Measurements from ENCODE around the gene CACNA1F. TPM values are rescaled to one million over a fixed set of nuclear protein-coding genes. Genes with fewer than 3 reads are reported as not detected.

CACNA1F gene
- total RNA-seq, 1 experiment from 2014 or later = 0.05 TPM

DNA sequence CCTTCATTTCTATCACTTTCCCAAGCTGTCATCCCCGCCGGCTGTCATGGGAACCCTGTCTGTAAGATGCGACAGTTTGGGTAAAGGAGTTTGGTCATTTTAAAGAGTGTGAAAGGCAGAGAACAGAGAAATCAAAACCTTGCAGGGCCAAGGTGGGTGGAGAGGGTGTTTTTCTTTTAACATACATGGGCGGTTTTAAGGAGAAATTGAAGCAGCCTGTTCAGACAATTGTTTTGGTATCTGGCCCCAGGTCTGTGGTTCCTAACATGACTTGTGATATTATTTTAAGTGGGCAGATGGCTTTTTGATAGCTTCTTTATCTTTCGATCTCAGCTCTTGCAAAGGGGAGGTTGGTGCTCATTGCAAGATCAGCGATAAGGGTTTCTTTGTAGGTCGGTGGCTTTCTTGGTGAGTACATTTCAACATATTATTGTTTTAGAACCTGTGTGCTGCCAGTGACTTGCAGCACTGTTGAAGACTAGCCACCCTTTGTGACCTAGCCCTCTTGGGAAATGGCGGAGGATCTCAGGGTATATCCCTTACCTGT is 40.1 kb upstream of the CACNA1F start:
- Mint-ChIP-seq H3K27me3 (ENCODE audit: insufficient read depth, unreplicated experiment) (no peaks in the 10 kb centered on the region), H3K4me3 (ENCODE audit: unreplicated experiment) (no peak overlapping the region), H3K4me1 (ENCODE audit: low read depth, unreplicated experiment) (peaks cover 11% of the 10 kb centered on the region), H3K27ac (ENCODE audit: unreplicated experiment) (no peak overlapping the region), H3K36me3 (ENCODE audit: insufficient read depth, unreplicated experiment) (peaks cover 22% of the 10 kb centered on the region), H3K9me3 (ENCODE audit: unreplicated experiment) (no peaks in the 10 kb centered on the region)
- ChIA-PET POLR2A (no interaction called here), CTCF (no interaction called here)
- H3K27me3 ChIP-seq (replicated peaks; ENCODE audit: control insufficient read depth, insufficient read depth, low read length) = no peaks in the 10 kb centered on the region
- TF ChIP-seq, protein P1, sequence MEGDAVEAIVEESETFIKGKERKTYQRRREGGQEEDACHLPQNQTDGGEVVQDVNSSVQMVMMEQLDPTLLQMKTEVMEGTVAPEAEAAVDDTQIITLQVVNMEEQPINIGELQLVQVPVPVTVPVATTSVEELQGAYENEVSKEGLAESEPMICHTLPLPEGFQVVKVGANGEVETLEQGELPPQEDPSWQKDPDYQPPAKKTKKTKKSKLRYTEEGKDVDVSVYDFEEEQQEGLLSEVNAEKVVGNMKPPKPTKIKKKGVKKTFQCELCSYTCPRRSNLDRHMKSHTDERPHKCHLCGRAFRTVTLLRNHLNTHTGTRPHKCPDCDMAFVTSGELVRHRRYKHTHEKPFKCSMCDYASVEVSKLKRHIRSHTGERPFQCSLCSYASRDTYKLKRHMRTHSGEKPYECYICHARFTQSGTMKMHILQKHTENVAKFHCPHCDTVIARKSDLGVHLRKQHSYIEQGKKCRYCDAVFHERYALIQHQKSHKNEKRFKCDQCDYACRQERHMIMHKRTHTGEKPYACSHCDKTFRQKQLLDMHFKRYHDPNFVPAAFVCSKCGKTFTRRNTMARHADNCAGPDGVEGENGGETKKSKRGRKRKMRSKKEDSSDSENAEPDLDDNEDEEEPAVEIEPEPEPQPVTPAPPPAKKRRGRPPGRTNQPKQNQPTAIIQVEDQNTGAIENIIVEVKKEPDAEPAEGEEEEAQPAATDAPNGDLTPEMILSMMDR (IDR thresholded peaks at IDR 0.05; ENCODE audit: insufficient read depth in 1 of 2, low read depth in 1 of 2, low read length in 1 of 2, severe bottlenecking in 1 of 2, unreplicated experiment in 1 of 2) = no peak
- H3K36me3 ChIP-seq (ENCODE audit: control insufficient read depth, insufficient read depth, low read length) = no peaks in the 10 kb centered on the region
- DNase-seq = no peak
- BruUV-seq (replicated peaks) = no TSS peak
- H3K4me1 ChIP-seq = peaks cover 9% of the 10 kb centered on the region; the same call in 1 of the 2 replicates
- intact Hi-C loops (cut with micrococcal nuclease; ENCODE audit: unreplicated experiment) = no loop called here
- H3K9me3 ChIP-seq = no peaks in the 10 kb centered on the region
- H3K4me3 ChIP-seq (ENCODE audit: low read depth, low read length) = no peak overlapping the region

- POLR2A ChIA-PET = no interaction called here
- Histone ChIP-seq H3K4me3 (ENCODE audit: low read depth, low read length) (no peak overlapping the region), H3K36me3 (ENCODE audit: control insufficient read depth, insufficient read depth, low read length) (no peaks in the 10 kb centered on the region), H3K9me3 (no peaks in the 10 kb centered on the region), H3K27me3 (replicated peaks; ENCODE audit: control insufficient read depth, insufficient read depth, low read length) (no peaks in the 10 kb centered on the region), H3K4me1 (peaks cover 12% of the 10 kb centered on the region; the same call in 1 of the 2 replicates)
- Mint-ChIP-seq H3K9me3 (ENCODE audit: unreplicated experiment) (no peaks in the 10 kb centered on the region), H3K4me1 (ENCODE audit: low read depth, unreplicated experiment) (peaks cover 19% of the 10 kb centered on the region), H3K4me3 (ENCODE audit: unreplicated experiment) (no peak overlapping the region), H3K27me3 (ENCODE audit: insufficient read depth, unreplicated experiment) (no peaks in the 10 kb centered on the region), H3K27ac (ENCODE audit: unreplicated experiment) (no peak overlapping the region), H3K36me3 (ENCODE audit: insufficient read depth, unreplicated experiment) (peaks cover 31% of the 10 kb centered on the region)
- CTCF ChIA-PET = no interaction called here
- no peak for DNase-seq
- BruUV-seq (replicated peaks) = no TSS peak
- TF ChIP-seq, protein P1 (IDR thresholded peaks at IDR 0.05; ENCODE audit: insufficient read depth in 1 of 2, low read depth in 1 of 2, low read length in 1 of 2, severe bottlenecking in 1 of 2, unreplicated experiment in 1 of 2) = no peak
- intact Hi-C loops (cut with micrococcal nuclease; ENCODE audit: unreplicated experiment) = no loop called here
Observed at GRCh38 chrX:49272421-49272820, 39.3 kb upstream of the CACNA1F start.

GRCh38 chrX:49271341-49271740 is 38.2 kb upstream of the CACNA1F start:
- Histone ChIP-seq H3K36me3 (ENCODE audit: control insufficient read depth, insufficient read depth, low read length) (no peaks in the 10 kb centered on the region), H3K4me1 (peaks cover 12% of the 10 kb centered on the region; the same call in 1 of the 2 replicates), H3K27me3 (replicated peaks; ENCODE audit: control insufficient read depth, insufficient read depth, low read length) (no peaks in the 10 kb centered on the region), H3K9me3 (no peaks in the 10 kb centered on the region), H3K4me3 (ENCODE audit: low read depth, low read length) (no peak overlapping the region; the same call in 1 of the 2 replicates)
- H3K36me3 Mint-ChIP-seq (ENCODE audit: insufficient read depth, unreplicated experiment) = peaks cover 32% of the 10 kb centered on the region
- H3K4me1 Mint-ChIP-seq (ENCODE audit: low read depth, unreplicated experiment) = peaks cover 25% of the 10 kb centered on the region
- H3K27me3 Mint-ChIP-seq (ENCODE audit: insufficient read depth, unreplicated experiment) = no peaks in the 10 kb centered on the region
- ChIA-PET CTCF (no interaction called here), POLR2A (no interaction called here)
- H3K9me3 Mint-ChIP-seq (ENCODE audit: unreplicated experiment) = no peaks in the 10 kb centered on the region
- TF ChIP-seq, protein P1 (IDR thresholded peaks at IDR 0.05; ENCODE audit: insufficient read depth in 1 of 2, low read depth in 1 of 2, low read length in 1 of 2, severe bottlenecking in 1 of 2, unreplicated experiment in 1 of 2) = no peak
- peak overlapping the region; percentile 96 for H3K4me3 Mint-ChIP-seq (ENCODE audit: unreplicated experiment)
- BruUV-seq (replicated peaks) = TSS peak; percentile 56
- peak overlapping the region; percentile 59 for H3K27ac Mint-ChIP-seq (ENCODE audit: unreplicated experiment)
- intact Hi-C loops (cut with micrococcal nuclease; ENCODE audit: unreplicated experiment) = no loop called here
- peak in 1 of 2 experiments; percentile 14 for DNase-seq
